ENCODE measurements around the gene SEC63.

The SEC63 gene

DNA sequence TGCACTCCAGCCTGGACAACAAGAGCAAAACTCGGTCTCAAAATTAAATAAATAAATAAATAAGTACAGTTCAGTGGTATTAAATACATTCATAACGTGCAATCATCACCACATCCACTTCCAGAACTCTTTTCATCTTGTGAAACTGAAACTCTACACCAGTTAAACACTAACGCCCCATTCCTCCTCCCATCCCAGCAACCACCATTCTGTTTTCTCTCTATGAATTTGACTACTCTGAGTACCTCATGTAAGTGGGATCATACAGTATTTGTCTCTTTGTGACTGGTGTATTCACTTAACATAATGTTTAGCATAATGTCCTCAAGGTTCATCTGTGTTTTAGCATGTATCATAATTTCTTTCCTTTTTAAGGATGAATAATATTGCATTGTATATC lies 104.8 kb downstream of the SEC63 start:
- DNase-seq: no peak

DNA sequence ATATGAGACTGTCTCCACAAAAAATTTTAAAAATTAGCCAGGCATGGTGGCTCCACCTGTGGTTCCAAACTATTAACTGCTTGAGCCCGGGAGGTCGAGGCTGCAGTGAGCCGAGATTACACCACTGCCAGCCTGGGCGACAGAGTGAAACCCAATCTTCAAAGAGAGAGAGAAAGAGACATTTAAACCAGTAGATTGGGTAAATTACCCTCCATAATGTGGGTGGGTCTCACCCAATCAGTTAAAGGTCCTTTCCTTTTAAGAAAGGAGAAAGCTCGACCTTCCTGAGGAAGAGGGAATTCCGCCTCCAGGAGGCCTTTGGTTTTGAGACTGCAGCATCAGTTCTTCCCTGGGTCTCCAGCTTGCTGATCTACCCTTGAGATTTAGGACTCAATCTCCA lies 108.7 kb downstream of the SEC63 start:
- DNase-seq: no peak

- peak; percentile 14 to 91 for DNase-seq
Measured at GRCh38 chr6:107847844-107848802, 109.9 kb downstream of the SEC63 start.

- no peak for DNase-seq
Measured at GRCh38 chr6:107846262-107846795, 111.7 kb downstream of the SEC63 start.

- no peak for DNase-seq
Measured at GRCh38 chr6:107845777-107846176, 112.2 kb downstream of the SEC63 start.

DNA sequence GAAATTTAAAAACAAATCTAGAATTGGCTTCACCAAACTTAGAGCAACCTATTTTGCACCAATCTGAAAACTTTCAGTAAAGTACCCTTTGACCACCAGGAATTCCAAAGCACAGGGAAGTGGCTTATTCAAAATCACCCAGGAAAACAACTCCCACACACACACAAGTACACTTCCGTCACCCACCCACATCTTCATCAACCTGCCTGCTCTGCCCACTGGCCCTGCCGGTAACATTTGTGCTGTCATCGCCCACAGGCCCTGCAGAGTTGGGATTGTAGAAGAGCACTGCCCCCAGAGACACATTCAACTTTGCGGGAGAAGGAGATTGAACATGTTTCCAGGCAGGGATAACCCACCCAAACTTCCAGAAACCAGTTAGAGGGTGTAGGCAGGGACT lies 114.6 kb downstream of the SEC63 start:
- DNase-seq: no peak

- DNase-seq: no peak
Measured at GRCh38 chr6:107841275-107841670, 116.7 kb downstream of the SEC63 start.

DNA sequence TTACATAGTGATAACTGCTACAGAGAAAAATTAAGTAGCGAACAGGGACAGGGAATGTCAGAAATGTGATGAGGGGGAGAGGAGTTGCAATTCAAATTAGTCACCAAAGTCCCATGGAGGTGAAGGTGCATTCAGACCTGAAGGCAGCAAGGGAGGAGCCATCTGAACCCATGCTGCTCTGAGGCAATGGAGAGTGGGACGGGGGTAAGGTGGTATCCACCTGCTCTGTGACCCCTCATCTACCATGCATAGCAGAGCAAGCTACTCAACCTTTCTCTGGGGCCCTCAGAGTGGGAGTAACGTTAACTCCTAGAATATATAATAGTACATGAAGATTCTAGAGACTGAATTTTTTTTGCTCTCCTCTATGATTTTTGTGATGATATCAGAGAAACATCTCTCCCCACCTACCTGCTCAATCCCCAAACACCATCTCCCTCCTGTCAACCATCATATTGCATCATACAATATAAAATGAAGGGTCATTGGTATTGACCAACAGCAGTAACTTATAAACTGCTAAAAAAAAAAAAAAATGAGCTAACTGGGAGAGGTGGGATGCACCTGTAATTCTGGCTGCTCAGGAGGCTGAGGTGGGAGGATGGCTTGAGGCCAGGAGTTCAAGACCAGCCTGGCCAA lies 117.3 kb downstream of the SEC63 start:
- DNase-seq: no peak

GRCh38 chr6:107833136-107833535 lies 124.9 kb downstream of the SEC63 start:
- DNase-seq: no peak

DNA sequence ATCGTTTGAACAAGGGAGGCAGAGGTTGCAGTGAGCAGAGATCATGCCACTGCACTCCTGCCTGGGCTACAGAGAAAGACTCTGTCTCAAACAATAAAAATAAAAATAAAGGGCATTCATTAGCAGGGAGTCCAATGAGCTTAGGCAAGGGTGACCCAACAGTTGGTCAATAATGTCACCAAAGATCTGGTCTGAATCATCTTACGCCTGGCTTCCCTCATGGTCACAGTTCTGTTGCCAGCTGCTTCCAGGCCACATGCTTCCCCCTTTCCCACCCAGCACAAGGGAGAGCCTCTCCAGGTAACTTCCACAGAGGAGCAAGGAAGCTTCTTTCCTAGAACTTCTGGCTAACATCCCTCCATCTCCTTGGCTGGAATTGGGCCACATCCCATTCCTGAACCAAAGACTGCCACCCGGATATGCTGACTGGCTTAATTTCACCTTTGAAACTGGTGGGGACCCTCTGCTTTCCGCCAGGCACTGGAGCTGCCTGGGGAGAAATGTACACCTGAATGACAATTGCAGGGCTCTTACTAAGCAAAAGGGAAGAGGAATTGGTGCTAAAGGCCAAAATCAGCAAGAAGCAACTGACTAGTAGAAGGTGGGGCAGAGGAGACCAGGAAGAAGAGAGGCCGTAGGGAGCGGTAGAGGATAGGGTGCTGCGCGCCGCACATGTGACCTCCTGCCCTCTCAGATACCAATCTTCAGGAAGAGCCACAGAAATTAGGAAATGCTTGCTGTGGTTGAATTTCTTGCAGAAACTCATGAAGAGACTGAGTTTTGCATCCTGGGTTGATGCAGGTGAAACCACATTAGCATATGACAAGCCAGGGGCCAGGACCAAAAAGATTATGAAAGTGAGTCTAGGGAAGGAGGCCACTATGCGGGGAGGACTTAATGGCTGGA lies 125.6 kb downstream of the SEC63 start:
- DNase-seq: no peak

DNA sequence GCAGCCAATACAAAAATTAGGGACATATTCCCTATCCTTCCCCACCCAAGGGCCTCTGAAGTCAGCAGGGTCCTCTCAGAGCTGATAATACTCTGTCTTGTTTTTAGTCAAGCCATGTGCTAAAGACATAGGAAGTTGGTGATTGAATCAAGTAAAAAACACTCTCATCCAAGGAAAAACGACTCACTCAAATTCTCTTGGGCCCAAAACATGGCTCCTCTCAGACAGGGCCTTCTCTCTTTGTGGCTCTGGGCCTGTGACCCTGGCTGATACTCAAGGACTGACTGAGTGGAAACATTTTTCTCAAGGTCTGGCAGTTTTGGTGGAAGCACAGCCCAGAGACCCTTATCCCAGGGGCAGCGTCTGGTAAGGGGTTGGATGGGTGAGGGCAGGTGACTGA lies 127.9 kb downstream of the SEC63 start:
- no peak for DNase-seq

DNA sequence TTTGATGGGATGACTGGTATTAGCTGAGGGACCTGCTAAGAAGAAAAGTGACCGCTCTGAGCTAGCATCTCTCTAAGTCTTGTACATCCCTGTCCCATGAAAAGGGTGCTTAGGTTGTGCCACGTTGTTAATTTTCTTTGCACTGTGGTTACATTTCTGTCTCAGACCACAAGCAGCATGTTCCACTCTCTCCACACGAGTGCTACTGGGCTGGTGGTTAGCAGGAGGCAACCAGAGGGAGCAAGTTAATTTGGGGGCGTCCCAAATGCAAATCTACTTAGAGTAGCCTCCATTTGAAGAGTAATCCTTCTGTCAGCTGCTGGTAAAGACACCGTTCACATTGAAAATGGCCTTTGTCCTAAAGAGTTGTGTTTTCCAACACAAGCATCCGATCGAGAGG lies 130.5 kb downstream of the SEC63 start:
- no peak for DNase-seq

DNA sequence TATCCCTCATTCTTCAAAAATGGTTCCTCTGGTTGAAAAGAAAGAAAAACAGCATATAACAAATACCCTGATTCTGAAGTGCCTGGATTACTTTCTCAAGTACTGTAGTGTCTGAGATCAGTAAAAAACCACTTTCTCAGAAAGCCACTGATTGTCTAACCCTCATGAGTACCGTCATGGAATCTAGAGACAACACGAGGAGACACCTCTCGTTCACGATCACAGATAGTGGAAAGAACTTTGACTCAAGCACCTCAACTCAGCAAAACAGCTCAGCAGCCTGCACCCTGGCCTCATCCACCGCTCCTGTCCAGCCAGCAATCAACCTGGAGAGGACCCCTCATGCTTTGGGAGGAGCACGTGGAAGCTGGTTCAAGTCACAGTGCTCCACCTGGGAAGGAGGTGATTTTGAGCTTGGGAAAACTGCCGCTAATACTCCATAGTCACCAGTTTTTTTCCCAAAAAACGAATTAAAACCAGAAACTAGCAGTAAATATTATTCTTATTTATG lies 134.9 kb downstream of the SEC63 start:
- DNase-seq: no peak

DNA sequence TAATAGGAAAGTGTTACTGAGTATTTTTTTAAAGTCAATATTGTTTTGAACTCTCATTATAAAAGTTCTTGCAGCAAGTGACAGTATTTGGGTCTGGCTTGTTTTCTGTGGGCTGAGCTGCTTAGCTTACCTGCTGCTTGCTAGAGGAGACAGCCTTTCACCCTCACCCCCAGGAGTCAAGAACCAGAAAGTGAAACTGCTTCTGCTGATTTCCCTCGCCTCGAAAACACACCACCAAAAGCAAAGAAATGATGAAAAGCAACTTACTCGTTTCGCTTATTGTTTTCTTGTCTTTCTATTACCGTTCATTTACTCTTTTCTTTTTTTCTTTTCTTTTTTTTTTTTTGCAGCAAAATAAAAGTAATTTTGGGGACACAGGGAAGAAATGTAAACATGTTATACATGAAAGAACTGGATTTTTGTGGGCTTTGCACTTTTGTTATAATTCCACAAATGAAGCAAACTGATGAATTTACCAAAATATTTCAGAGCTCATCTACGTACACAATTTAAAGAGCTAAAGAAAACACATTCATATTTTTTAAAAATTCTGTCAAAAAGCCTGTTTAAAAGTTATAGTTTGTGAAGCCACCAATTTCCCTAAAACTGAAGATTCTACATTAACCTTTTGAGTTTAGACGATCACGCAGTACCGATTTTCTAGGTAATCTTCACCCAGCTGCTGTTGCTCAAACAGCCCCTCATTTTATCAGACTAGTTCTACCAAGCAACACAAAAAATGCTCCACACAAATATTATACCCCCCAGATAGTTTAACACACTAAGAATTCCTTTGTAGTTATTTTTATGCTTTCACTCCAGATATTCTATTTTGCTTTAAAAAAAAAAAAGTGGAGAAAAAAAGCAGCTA lies 135.6 kb downstream of the SEC63 start:
- no peak for DNase-seq

- no peak for DNase-seq
Measured at GRCh38 chr6:107821591-107821990, 136.4 kb downstream of the SEC63 start.

DNA sequence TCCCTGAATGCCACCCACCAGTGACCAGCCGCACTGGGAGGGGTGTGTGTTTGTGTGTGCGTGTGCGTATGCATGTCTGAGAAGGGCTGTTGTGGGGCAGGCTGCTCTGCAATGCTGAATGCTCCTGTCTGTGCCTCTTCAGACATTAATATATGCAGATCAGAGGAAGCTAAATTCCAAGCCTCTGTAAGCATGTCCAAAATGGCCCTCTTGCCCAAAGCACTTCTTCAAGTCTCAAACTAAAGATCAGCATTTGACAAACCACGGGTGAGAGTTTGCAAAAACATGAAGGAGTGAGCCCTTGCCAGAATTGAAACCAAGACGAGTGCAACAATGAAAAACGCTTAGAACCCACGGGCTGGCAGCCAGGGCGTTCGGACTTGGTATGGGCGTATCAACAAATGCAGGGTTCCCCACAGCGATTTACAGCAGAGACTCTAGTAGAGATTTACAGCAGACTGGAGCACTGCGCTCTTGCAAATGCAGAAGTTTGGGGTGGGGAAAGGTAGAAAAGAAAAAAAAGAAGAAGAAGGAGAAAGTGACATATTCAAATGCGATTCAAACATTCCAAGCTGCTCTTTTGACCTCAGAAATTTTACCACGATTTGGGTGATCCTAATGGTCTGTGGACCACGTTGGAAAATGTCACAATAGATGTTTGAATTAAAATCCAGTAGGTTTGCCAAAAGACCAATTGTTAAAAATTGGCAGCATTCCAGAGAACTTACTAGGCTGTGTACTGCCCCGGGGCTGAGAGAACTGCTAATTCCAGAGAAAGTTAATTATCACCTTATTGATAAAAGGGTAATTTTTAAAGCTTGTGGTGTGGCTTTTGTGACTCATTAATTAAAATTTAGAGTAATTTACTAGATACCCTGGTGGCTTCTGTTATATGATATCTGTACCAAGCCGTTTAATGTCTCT lies 137.4 kb downstream of the SEC63 start:
- DNase-seq: peak in 1 of 2 experiments; percentile 39

DNA sequence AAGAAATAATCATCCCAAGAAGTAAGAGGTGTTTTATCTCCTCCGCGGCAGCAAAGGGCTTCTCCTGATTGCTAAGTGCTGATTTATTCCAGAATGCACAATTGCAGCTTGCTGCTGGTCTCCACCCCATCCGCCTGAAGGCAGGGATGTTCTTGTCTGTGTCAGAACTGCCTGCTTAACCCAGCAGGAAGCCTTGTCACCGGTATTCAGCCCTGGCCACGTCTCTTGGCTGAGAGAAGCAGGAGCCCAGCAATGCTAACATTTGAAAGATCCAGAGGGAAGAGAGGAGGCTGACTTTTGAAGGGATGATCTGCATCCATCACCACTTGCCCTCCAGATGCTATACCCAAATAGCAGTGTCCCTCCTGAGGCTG lies 138.1 kb downstream of the SEC63 start:
- peak in 1 of 2 experiments; percentile 12 for DNase-seq

DNA sequence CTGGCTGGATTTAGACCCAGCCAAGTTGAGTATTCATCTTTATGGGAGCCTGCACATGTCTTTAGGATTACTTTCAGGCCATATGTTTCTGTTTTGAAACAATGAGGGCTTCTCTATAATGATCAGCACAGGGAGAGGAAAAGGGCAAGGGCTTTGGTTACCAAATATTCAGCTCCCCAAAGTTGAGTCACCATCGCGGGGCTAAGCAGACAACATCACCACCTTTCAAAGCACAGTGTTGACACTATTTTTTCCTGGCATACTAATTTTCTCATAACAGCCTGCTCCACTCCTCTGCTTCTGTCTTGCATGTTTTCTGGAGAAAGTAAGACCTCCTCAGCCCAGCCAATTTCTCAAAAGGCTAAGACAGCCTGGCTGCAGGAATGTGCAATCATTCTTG lies 138.8 kb downstream of the SEC63 start:
- no peak for DNase-seq

DNA sequence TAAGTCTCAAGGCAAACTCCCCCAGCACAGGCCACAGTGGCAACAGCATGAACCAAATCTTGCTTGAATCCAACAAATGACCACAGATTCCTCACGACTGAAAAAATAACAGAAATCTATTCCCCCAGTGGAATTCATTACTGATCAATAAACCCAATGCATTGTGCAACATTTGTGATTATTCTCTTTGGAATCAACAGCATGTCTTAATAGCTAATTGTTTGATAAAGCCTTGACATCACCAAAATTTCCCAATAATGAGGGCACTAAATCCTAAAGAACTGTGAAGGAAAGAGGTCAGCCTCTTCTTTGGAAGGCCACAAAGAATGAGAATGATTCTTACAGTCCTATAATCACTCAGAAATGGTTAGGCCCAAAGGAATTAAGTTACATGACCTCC lies 139.7 kb downstream of the SEC63 start:
- DNase-seq: no peak

GRCh38 chr6:107817784-107818183 lies 140.2 kb downstream of the SEC63 start:
- DNase-seq: no peak

Measured in NCI-H526 (cell line).